Adrenal gland (tissue), 5 donors: ENCODE data around the gene CLIP2.

ENCODE experiments used
- POLR2A ChIP-seq, 2 donors: fragments of 450-650 bp; IDR thresholded peaks; one replicate each; pipeline ENCODE4 v1.6.1; 2017; ENCODE audit warnings: antibody characterized with exemption in 2 of 2, mild to moderate bottlenecking in 2 of 2, moderate library complexity in 1 of 2
- TF ChIP-seq, protein P1 (sequence below), 6 experiments: fragments of 450-650 bp in 4 of 6; fragments of 200-600 bp in 2 of 6; sonication (generic) in 1 of 6; IDR thresholded peaks; 1 replicate in 5 of 6; 2 replicates in 1 of 6; pipeline versions ENCODE4 v1.5.1 to v1.8.0; 2016 to 2021; ENCODE audit warnings: antibody characterized with exemption in 6 of 6, mild to moderate bottlenecking in 2 of 6, moderate library complexity in 1 of 6
- donor health status: DM: no; HTN: no; CAD: no.

DNA sequence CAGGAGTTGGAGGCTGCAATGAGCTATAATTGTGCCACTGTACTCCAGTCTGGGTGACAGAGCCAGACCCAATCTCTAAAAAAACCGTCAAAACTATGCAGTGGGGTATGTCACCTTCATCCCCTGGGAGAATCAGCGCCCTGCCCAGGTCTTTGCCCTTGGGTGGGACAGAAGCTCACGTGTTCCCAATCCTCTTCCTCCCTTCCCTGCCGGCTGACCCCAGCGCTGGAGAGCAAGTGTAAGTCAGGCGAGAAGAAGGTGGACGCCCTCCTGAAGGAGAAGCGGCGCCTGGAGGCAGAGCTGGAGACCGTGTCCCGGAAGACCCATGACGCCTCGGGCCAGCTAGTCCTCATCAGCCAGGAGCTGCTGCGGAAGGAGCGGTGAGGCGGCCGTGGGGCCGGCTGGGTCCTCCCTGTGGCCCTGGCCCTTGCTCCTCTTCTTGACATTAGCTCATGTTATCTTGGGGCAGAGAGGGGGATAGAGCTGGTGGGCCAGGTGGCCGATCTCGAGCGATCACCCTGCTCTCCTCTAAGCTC is 99.7 kb downstream of the CLIP2 start:
- TF ChIP-seq POLR2A (IDR thresholded peaks at IDR 0.05): no peak
- TF ChIP-seq, protein P1, sequence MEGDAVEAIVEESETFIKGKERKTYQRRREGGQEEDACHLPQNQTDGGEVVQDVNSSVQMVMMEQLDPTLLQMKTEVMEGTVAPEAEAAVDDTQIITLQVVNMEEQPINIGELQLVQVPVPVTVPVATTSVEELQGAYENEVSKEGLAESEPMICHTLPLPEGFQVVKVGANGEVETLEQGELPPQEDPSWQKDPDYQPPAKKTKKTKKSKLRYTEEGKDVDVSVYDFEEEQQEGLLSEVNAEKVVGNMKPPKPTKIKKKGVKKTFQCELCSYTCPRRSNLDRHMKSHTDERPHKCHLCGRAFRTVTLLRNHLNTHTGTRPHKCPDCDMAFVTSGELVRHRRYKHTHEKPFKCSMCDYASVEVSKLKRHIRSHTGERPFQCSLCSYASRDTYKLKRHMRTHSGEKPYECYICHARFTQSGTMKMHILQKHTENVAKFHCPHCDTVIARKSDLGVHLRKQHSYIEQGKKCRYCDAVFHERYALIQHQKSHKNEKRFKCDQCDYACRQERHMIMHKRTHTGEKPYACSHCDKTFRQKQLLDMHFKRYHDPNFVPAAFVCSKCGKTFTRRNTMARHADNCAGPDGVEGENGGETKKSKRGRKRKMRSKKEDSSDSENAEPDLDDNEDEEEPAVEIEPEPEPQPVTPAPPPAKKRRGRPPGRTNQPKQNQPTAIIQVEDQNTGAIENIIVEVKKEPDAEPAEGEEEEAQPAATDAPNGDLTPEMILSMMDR (IDR thresholded peaks at IDR 0.05): no peak
